Measurements from ENCODE around the gene SFXN4. TPM values are rescaled to one million over a fixed set of nuclear protein-coding genes. Genes with fewer than 3 reads are reported as not detected.

The SFXN4 gene
- total RNA-seq = 18.5 TPM
- long read RNA-seq, transcript SFXN4-201 (14 exons, 1,363 nt) = major isoform, 61 of 85 reads
- long read RNA-seq, partial matches to known transcripts = 0 of 85 reads
- long read RNA-seq, other reads (novel, unspliced or antisense) = 24 of 85 reads

GRCh38 chr10:119165171-119166117 lies at the start of gene SFXN4:
Gene SFXN4 (minus strand): TSS chr10:119165714. CDS start chr10:119165647, 67 bp downstream.
- DNase-seq (ENCODE audit: low spot score) = peak; percentile 94

- no peak for DNase-seq (ENCODE audit: low spot score)
These were observed 46.3 kb upstream of the SFXN4 start for GRCh38 chr10:119211625-119212441.

GRCh38 chr10:119211176-119211575 lies 45.7 kb upstream of the SFXN4 start:
- DNase-seq (ENCODE audit: low spot score) = no peak

- no peak for DNase-seq (ENCODE audit: low spot score)
These were observed 45.1 kb upstream of the SFXN4 start for GRCh38 chr10:119210633-119211032.

GRCh38 chr10:119209736-119210355 lies 44.3 kb upstream of the SFXN4 start:
- no peak for DNase-seq (ENCODE audit: low spot score)

GRCh38 chr10:119209035-119209735 lies 43.7 kb upstream of the SFXN4 start:
- no peak for DNase-seq (ENCODE audit: low spot score)

GRCh38 chr10:119208553-119208940 lies 43.0 kb upstream of the SFXN4 start:
- no peak for DNase-seq (ENCODE audit: low spot score)

- no peak for DNase-seq (ENCODE audit: low spot score)
These were observed 42.4 kb upstream of the SFXN4 start for GRCh38 chr10:119207713-119208552.

GRCh38 chr10:119207366-119207666 lies 41.8 kb upstream of the SFXN4 start, which contains the start of gene GRK5:
Gene GRK5 (plus strand): TSS chr10:119207571. CDS start chr10:119207918, 347 bp downstream.
- peak; percentile 97 for DNase-seq (ENCODE audit: low spot score)

- DNase-seq (ENCODE audit: low spot score) = peak; percentile 92
These were observed 41.3 kb upstream of the SFXN4 start for GRCh38 chr10:119206603-119207365.

GRCh38 chr10:119205894-119206602 lies 40.5 kb upstream of the SFXN4 start:
- no peak for DNase-seq (ENCODE audit: low spot score)

- DNase-seq (ENCODE audit: low spot score) = no peak
These were observed 37.5 kb upstream of the SFXN4 start for GRCh38 chr10:119203006-119203405.

- DNase-seq (ENCODE audit: low spot score) = no peak
These were observed 35.7 kb upstream of the SFXN4 start for GRCh38 chr10:119201233-119201632.

- no peak for DNase-seq (ENCODE audit: low spot score)
These were observed 33.9 kb upstream of the SFXN4 start for GRCh38 chr10:119199231-119199992.

GRCh38 chr10:119198438-119198837 lies 32.9 kb upstream of the SFXN4 start:
- DNase-seq (ENCODE audit: low spot score) = no peak

GRCh38 chr10:119197921-119198320 lies 32.4 kb upstream of the SFXN4 start:
- no peak for DNase-seq (ENCODE audit: low spot score)

GRCh38 chr10:119191881-119192280 lies 26.4 kb upstream of the SFXN4 start:
- DNase-seq (ENCODE audit: low spot score) = no peak
